Measurements from ENCODE around the gene KRTAP21-1.
"Not testable (repeated sequence)": the region's sequence is repeated elsewhere in the genome, so short reads cannot be mapped to it uniquely, and the experiment has no call there.

Gene KRTAP21-1

GRCh38 chr21:30755328-30755727, at the start of gene KRTAP21-1:
KRTAP21-1 (minus strand) TSS chr21:30755428; CDS start chr21:30755378, 50 bp downstream.
- DNase-seq = not testable (repeated sequence)

GRCh38 chr21:30800605-30801004, 45.4 kb upstream of the KRTAP21-1 start:
- no peak for DNase-seq

DNA sequence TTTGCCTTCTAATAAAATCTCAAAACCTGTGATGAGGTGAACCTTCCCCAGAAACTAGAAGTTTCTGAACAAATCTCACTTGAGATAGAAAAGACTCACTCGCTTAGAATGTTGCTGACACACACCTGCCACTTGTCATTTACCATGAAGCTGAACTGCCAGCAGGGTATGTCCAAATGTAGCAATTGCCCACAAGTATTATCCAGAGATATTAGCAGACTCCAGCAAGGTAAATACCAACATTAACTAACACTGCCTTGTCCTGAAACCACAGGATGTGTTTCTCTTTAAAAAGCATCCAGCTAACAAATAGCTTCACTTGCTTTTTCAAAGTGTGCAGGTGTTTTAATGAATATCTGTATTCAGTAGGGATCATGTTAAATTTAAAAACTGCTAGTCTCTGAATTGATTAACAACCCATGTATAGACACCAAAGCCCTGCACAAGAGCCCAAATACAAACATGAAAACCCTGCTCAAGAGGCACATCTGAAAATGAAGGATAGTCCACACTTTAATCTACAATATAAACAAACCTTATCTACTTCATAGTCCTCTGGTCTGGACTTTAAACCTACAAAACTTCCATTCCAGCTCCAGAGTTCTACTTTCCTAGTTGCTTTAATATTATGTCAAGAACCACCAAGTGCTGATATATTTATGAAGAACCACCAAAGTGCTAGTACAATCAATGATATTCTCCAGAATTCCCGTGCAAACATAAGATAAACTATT, 38.5 kb upstream of the KRTAP21-1 start:
- DNase-seq = no peak

GRCh38 chr21:30779249-30779648, 24.0 kb upstream of the KRTAP21-1 start:
- DNase-seq = no peak

DNA sequence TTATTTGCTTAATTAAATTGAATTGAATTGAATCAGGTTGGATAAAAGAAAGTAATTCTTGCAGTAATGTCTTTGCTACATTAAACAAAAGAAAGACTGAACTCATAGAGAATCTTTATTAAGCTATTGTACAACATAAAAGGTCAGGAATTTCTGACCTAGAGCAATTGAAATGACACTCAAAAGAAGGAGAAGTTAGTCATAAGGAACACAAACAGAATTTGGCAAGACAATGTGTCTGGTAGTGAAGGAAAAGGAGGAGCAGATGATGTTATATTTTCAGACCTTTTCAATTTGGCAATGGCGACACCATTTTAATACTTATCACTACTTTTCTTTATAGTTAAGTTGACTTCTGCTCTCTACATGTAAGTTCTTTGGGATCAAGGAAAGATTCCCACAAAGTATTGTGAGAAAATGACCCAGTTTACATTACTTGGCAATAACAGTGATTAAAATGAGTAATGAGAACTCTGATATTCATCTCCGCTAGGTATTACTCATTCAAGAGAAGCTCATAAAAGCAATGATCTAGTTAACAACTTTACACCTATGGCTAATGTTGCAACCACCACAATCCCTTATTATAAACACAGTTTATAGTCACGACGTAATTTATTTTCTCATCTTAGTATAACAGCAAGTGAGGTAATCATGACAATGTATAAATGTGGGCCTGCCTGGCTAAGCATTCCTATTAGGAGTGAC, 14.7 kb upstream of the KRTAP21-1 start:
- no peak for DNase-seq

DNA sequence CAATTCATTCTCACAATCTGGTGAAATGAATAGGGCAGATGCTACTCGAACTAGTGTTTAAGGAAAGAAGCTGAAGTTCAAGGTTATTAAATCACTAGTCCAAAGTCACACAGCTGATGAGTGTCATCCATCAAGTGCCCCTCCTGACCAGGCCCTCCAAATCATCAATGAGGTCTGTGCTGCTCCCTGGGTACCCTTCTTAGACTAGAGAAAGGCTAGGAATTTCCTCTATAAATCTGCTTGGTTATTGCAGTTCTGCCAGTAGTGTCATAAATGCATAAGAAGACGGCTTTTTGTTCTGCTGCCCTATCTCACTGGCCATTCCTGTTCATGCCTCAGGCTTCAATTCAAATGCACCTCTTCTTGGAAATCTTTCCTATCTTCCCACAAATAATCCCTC, 5.5 kb upstream of the KRTAP21-1 start:
- no peak for DNase-seq

DNA sequence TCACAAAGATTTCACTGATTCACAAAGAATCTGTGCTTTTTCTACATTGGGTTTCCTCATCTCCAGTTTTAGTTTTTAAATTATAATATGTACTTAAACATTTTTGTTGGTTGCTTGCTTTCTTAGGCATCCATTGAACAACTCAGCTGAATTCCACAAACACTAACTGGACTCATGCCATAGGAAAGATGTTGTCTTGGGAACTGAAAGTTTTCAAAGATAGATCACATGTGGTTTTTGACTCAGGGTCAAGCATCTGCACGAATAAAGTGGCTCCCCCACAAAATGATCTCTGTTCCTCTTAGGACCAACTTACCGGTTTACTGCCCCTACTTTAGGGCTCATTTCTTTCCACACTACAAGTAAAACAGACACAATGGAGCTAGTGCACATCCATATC, 3.1 kb upstream of the KRTAP21-1 start:
- no peak for DNase-seq

DNA sequence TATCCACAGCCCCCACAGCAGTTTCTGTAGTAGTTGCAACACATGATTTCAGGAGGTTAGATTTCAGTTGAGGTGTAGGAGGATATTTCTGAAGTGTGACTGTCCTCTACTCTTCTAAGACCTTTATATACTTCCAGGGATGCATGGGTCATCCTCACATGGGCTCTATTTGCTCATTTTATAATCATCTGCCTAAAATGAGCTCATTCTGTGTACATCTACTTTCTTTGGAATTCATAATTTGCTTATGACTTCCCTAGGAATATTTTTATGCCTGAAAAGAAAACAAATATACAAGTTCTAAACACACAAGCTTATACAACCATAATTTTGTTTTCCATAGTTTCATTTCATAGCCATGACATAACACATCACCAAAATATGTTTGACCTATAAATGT, 8.1 kb downstream of the KRTAP21-1 start, which contains the start of gene KRTAP21-2:
KRTAP21-2 (minus strand) TSS at position 101 of the 400 bp plus-strand sequence; CDS start at position 44, 57 bp downstream.
- DNase-seq = no peak

DNA sequence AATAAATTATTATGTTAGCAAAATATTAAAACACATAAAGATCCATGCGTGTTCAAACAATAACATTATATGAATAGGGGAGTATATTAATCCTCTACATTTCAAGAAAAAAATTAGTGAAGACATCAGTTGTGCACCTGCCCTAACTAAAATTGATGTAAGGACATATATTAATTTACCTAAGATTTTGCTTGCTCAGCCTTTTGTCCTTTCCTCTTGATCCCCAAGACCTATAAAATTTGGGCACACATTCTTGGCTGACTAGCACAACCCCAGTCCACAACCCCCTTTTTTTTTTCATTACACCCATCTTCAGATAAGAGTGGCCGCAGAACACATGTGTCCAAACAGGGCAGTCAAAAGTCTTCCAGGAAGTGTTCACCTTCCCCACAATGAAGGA, 14.8 kb downstream of the KRTAP21-1 start:
- no peak for DNase-seq

DNA sequence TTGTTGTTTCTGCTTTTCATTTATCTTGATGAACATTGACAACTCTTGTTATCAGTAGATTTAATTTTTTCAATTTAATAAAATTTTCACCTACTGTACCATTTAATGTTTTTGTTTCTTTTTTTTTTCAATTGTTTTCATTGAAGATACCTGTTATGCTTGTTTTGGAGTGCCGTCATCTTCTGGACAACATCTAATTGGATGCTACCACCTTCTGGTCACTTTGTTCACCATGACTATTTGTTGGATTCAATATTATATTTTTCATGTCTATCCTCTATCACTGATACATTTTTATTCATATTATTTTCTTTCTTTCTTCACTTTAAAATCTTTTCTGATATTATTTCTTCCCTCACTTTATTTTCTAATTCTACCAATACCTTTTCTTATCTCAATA, 22.2 kb downstream of the KRTAP21-1 start:
- no peak for DNase-seq

GRCh38 chr21:30726726-30727125, 28.5 kb downstream of the KRTAP21-1 start:
- DNase-seq = no peak

GRCh38 chr21:30719401-30719800, 35.8 kb downstream of the KRTAP21-1 start:
- DNase-seq = no peak

- no peak for DNase-seq
These were observed 36.9 kb downstream of the KRTAP21-1 start, which contains the start of gene KRTAP21-3 for GRCh38 chr21:30718239-30718909. KRTAP21-3 (minus strand) TSS chr21:30718777; CDS start chr21:30718759, 18 bp downstream.

GRCh38 chr21:30717105-30717504, 38.1 kb downstream of the KRTAP21-1 start:
- DNase-seq = no peak

DNA sequence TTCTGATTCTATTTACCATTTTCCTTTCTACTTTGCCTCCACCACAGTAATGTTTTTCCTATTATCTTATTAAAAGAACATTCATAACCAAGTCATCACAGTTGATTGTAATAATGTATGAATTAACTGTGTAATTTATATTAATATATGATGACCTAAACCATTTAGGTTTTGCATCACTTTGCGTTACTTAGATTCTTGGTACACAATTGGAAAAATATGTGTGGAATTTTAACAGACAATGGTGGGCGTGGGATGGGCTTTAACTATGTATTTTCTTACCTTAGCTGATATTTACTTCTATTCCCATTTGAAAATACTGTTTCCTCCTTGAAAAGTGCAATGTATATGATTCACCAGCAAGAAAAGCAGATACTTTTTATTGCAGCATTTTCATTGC, 40.3 kb downstream of the KRTAP21-1 start:
- DNase-seq = no peak

- no peak for DNase-seq
These were observed 40.8 kb downstream of the KRTAP21-1 start for GRCh38 chr21:30714456-30714855.

DNA sequence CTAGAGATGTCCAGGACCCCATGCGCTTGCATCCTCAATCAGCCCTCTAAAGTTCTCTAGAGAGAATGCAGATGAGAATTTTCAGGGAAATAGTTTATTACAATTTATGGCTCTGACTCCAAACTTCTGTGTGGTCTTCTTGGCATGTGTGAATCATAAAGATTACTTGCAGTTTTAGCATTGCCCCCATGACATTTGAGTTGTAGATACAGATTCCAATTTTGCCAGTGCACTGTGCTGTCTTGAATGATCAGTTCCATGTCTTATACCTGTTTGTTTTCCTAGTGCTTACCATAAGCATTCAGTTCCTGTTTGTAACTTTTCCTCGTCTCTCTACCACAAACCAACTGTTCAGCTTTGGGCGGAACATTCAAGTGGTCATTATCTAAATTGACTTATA, 41.5 kb downstream of the KRTAP21-1 start:
- no peak for DNase-seq

- DNase-seq = peak; percentile 38
These were observed 44.7 kb downstream of the KRTAP21-1 start for GRCh38 chr21:30710499-30710898.

DNA sequence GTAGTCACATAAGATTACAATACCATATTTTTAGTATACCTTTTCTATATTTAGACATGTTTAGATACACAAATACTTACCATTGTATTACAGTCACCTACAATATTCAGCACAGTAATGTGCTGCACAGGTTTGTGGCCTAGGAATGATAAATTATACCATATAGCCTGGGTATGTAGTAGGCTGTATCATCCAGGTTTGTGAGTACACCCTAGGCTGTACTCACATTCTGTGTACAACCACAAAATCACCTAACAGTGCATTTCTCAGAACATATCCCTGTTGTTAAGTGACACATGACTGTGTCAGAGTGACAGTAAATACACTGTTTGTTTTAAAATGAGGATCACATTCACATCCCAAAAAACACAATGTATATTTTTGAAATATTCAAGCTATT, 47.8 kb downstream of the KRTAP21-1 start:
- DNase-seq = no peak
